Measurements from ENCODE around the gene LYL1.

The LYL1 gene

GRCh38 chr19:13146763-13147563 lies 44.3 kb upstream of the LYL1 start:
- Histone ChIP-seq H3K9ac (ENCODE audit: low read length) (no peak overlapping the region), H4K8ac (ENCODE audit: low read length) (no peak overlapping the region), H3K4ac (ENCODE audit: low read depth in 1 of 2, low read length in 2 of 2) (no peak overlapping the region), H3K4me2 (ENCODE audit: low read length, poor library complexity, severe bottlenecking) (no peak overlapping the region), H3K27ac (ENCODE audit: low read length, poor library complexity, severe bottlenecking) (no peak overlapping the region), H2AK5ac (ENCODE audit: low read length, severe bottlenecking) (no peak overlapping the region), H3K18ac (ENCODE audit: low read depth in 1 of 2, low read length in 2 of 2) (no peak overlapping the region), H2BK12ac (ENCODE audit: low read length in 2 of 2) (no peak overlapping the region), H3K23ac (ENCODE audit: low read length in 2 of 2) (no peak overlapping the region), H2BK5ac (ENCODE audit: low read depth, low read length, poor library complexity, severe bottlenecking) (no peak overlapping the region), H3K4me3 (ENCODE audit: insufficient read depth in 1 of 2, low read depth in 1 of 2, low read length in 2 of 2) (no peak overlapping the region), H3K27me3 (ENCODE audit: control insufficient read depth in 1 of 2, insufficient read depth in 1 of 2, low read length in 2 of 2) (no peaks in the 10 kb centered on the region), H3K36me3 (ENCODE audit: control insufficient read depth in 1 of 2, insufficient read depth in 2 of 2, low read depth in 1 of 2, low read length in 2 of 2) (peaks cover 18 to 25% of the 10 kb centered on the region in 2 experiments), H3K9me3 (ENCODE audit: control insufficient read depth, low read length) (no peaks in the 10 kb centered on the region), H4K91ac (ENCODE audit: low read length) (no peak overlapping the region), H2AFZ (ENCODE audit: low read depth, low read length) (no peak overlapping the region), H2BK15ac (ENCODE audit: low read depth, poor library complexity, severe bottlenecking) (no peak overlapping the region), H3K4me1 (ENCODE audit: control insufficient read depth, insufficient read depth, low read depth, low read length) (peaks cover 11% of the 10 kb centered on the region), H3K79me1 (replicated peaks; ENCODE audit: low read length, poor library complexity, severe bottlenecking) (peaks cover 24% of the 10 kb centered on the region), H3K14ac (ENCODE audit: low read length in 2 of 2) (no peak overlapping the region), H2BK120ac (ENCODE audit: low read depth, low read length) (no peak overlapping the region)
- whole genome bisulfite sequencing: 82% methylated on average over 12 of the region's 16 CpGs
- no peak for DNase-seq

GRCh38 chr19:13139633-13140311 lies 37.1 kb upstream of the LYL1 start:
- Histone ChIP-seq H3K4ac (ENCODE audit: low read depth in 1 of 2, low read length in 2 of 2) (no peak overlapping the region), H2BK120ac (ENCODE audit: low read depth, low read length) (no peak overlapping the region), H3K27ac (ENCODE audit: low read length, poor library complexity, severe bottlenecking) (no peak overlapping the region), H3K36me3 (ENCODE audit: control insufficient read depth in 1 of 2, insufficient read depth in 2 of 2, low read depth in 1 of 2, low read length in 2 of 2) (peaks cover 57 to 74% of the 10 kb centered on the region in 2 experiments), H3K18ac (ENCODE audit: low read depth in 1 of 2, low read length in 2 of 2) (no peak overlapping the region), H3K9ac (ENCODE audit: low read length) (no peak overlapping the region), H2BK5ac (ENCODE audit: low read depth, low read length, poor library complexity, severe bottlenecking) (no peak overlapping the region), H3K9me3 (ENCODE audit: control insufficient read depth, low read length) (no peaks in the 10 kb centered on the region), H3K23ac (ENCODE audit: low read length in 2 of 2) (no peak overlapping the region), H2AFZ (ENCODE audit: low read depth, low read length) (no peak overlapping the region), H3K4me2 (ENCODE audit: low read length, poor library complexity, severe bottlenecking) (no peak overlapping the region), H4K8ac (ENCODE audit: low read length) (no peak overlapping the region), H2BK15ac (ENCODE audit: low read depth, poor library complexity, severe bottlenecking) (no peak overlapping the region), H2AK5ac (ENCODE audit: low read length, severe bottlenecking) (no peak overlapping the region), H4K91ac (ENCODE audit: low read length) (no peak overlapping the region), H2BK12ac (ENCODE audit: low read length in 2 of 2) (no peak overlapping the region), H3K4me3 (ENCODE audit: insufficient read depth in 1 of 2, low read depth in 1 of 2, low read length in 2 of 2) (no peak overlapping the region), H3K79me1 (replicated peaks; ENCODE audit: low read length, poor library complexity, severe bottlenecking) (peaks cover 45% of the 10 kb centered on the region), H3K27me3 (ENCODE audit: control insufficient read depth in 1 of 2, insufficient read depth in 1 of 2, low read length in 2 of 2) (no peaks in the 10 kb centered on the region), H3K4me1 (ENCODE audit: control insufficient read depth, insufficient read depth, low read depth, low read length) (peaks cover 5% of the 10 kb centered on the region), H3K14ac (ENCODE audit: low read length in 2 of 2) (no peak overlapping the region)
- 87% methylated on average over 7 of the region's 11 CpGs for WGBS
- no peak for DNase-seq

GRCh38 chr19:13138916-13139198 lies 36.2 kb upstream of the LYL1 start:
- H3K4me3 ChIP-seq (ENCODE audit: insufficient read depth in 1 of 2, low read depth in 1 of 2, low read length in 2 of 2): no peak overlapping the region
- no peak overlapping the region for H3K18ac ChIP-seq (ENCODE audit: low read depth in 1 of 2, low read length in 2 of 2)
- no peak overlapping the region for H2BK5ac ChIP-seq (ENCODE audit: low read depth, low read length, poor library complexity, severe bottlenecking)
- H2BK12ac ChIP-seq (ENCODE audit: low read length in 2 of 2): no peak overlapping the region
- H2BK120ac ChIP-seq (ENCODE audit: low read depth, low read length): no peak overlapping the region
- H4K91ac ChIP-seq (ENCODE audit: low read length): peak overlapping the region; percentile 12
- H2BK15ac ChIP-seq (ENCODE audit: low read depth, poor library complexity, severe bottlenecking): no peak overlapping the region
- peaks cover 51 to 72% of the 10 kb centered on the region in 2 experiments for H3K36me3 ChIP-seq (ENCODE audit: control insufficient read depth in 1 of 2, insufficient read depth in 2 of 2, low read depth in 1 of 2, low read length in 2 of 2)
- WGBS: 95% methylated on average over 8 of the region's 10 CpGs
- DNase-seq: no peak
- no peak overlapping the region for H2AFZ ChIP-seq (ENCODE audit: low read depth, low read length)
- no peak overlapping the region for H3K4me2 ChIP-seq (ENCODE audit: low read length, poor library complexity, severe bottlenecking)
- H3K9ac ChIP-seq (ENCODE audit: low read length): no peak overlapping the region
- no peak overlapping the region for H4K8ac ChIP-seq (ENCODE audit: low read length)
- no peak overlapping the region for H3K4ac ChIP-seq (ENCODE audit: low read depth in 1 of 2, low read length in 2 of 2)
- H3K27ac ChIP-seq (ENCODE audit: low read length, poor library complexity, severe bottlenecking): no peak overlapping the region
- H2AK5ac ChIP-seq (ENCODE audit: low read length, severe bottlenecking): no peak overlapping the region
- H3K23ac ChIP-seq (ENCODE audit: low read length in 2 of 2): no peak overlapping the region
- peaks cover 5% of the 10 kb centered on the region for H3K4me1 ChIP-seq (ENCODE audit: control insufficient read depth, insufficient read depth, low read depth, low read length)
- no peak overlapping the region for H3K14ac ChIP-seq (ENCODE audit: low read length in 2 of 2)
- no peaks in the 10 kb centered on the region for H3K9me3 ChIP-seq (ENCODE audit: control insufficient read depth, low read length)
- H3K79me1 ChIP-seq (replicated peaks; ENCODE audit: low read length, poor library complexity, severe bottlenecking): peaks cover 41% of the 10 kb centered on the region
- no peaks in the 10 kb centered on the region for H3K27me3 ChIP-seq (ENCODE audit: control insufficient read depth in 1 of 2, insufficient read depth in 1 of 2, low read length in 2 of 2)

GRCh38 chr19:13138171-13138915 lies 35.7 kb upstream of the LYL1 start:
- no peak overlapping the region for H3K14ac ChIP-seq (ENCODE audit: low read length in 2 of 2)
- no peak overlapping the region for H2BK15ac ChIP-seq (ENCODE audit: low read depth, poor library complexity, severe bottlenecking)
- no peak overlapping the region for H3K9ac ChIP-seq (ENCODE audit: low read length)
- peak overlapping the region; percentile 19 for H4K91ac ChIP-seq (ENCODE audit: low read length)
- peaks cover 5% of the 10 kb centered on the region for H3K4me1 ChIP-seq (ENCODE audit: control insufficient read depth, insufficient read depth, low read depth, low read length)
- H2AFZ ChIP-seq (ENCODE audit: low read depth, low read length): no peak overlapping the region
- no peak overlapping the region for H3K23ac ChIP-seq (ENCODE audit: low read length in 2 of 2)
- no peak overlapping the region for H2AK5ac ChIP-seq (ENCODE audit: low read length, severe bottlenecking)
- H3K18ac ChIP-seq (ENCODE audit: low read depth in 1 of 2, low read length in 2 of 2): no peak overlapping the region
- no peak overlapping the region for H3K27ac ChIP-seq (ENCODE audit: low read length, poor library complexity, severe bottlenecking)
- no peaks in the 10 kb centered on the region for H3K27me3 ChIP-seq (ENCODE audit: control insufficient read depth in 1 of 2, insufficient read depth in 1 of 2, low read length in 2 of 2)
- H3K9me3 ChIP-seq (ENCODE audit: control insufficient read depth, low read length): no peaks in the 10 kb centered on the region
- H3K4me3 ChIP-seq (ENCODE audit: insufficient read depth in 1 of 2, low read depth in 1 of 2, low read length in 2 of 2): no peak overlapping the region
- H4K8ac ChIP-seq (ENCODE audit: low read length): no peak overlapping the region
- H2BK120ac ChIP-seq (ENCODE audit: low read depth, low read length): no peak overlapping the region
- H2BK12ac ChIP-seq (ENCODE audit: low read length in 2 of 2): no peak overlapping the region
- H3K4me2 ChIP-seq (ENCODE audit: low read length, poor library complexity, severe bottlenecking): no peak overlapping the region
- no peak overlapping the region for H3K4ac ChIP-seq (ENCODE audit: low read depth in 1 of 2, low read length in 2 of 2)
- peaks cover 40% of the 10 kb centered on the region for H3K79me1 ChIP-seq (replicated peaks; ENCODE audit: low read length, poor library complexity, severe bottlenecking)
- H3K36me3 ChIP-seq (ENCODE audit: control insufficient read depth in 1 of 2, insufficient read depth in 2 of 2, low read depth in 1 of 2, low read length in 2 of 2): peaks cover 49 to 70% of the 10 kb centered on the region in 2 experiments
- whole genome bisulfite sequencing: 96% methylated on average over 40 of the region's 40 CpGs
- H2BK5ac ChIP-seq (ENCODE audit: low read depth, low read length, poor library complexity, severe bottlenecking): no peak overlapping the region
- DNase-seq: no peak

Measured in mesenchymal stem cell (in vitro differentiated cells and primary cell).